GM23248 (cell line): Measurements from ENCODE around the gene SARS2. TPM values are rescaled to one million over a fixed set of nuclear protein-coding genes. Genes with fewer than 3 reads are reported as not detected.

ENCODE experiments used
- DNase-seq: peaks from one replicate; pipeline ENCODE4 v3.0.0-alpha.2; 2015
- H2AFZ ChIP-seq: fragments of 200-600 bp; sonication (generic); 2 replicates; pipeline ENCODE4 v1.6.1; 2016; ENCODE audit warnings: antibody characterized with exemption
- H3F3A ChIP-seq: fragments of 200-600 bp; sonication (generic); 2 replicates; pipeline ENCODE4 v1.6.1; 2016; ENCODE audit warnings: mild to moderate bottlenecking, antibody characterized with exemption, mixed run types; ENCODE audit not compliant: insufficient read depth
- H3K27ac ChIP-seq: fragments of 200-600 bp; sonication (generic); 2 replicates; pipeline ENCODE4 v1.5.1; 2016; ENCODE audit warnings: mild to moderate bottlenecking
- H3K27me3 ChIP-seq: fragments of 200-600 bp; sonication (generic); replicated peaks from 2 replicates; pipeline ENCODE4 v1.6.1; 2016; ENCODE audit warnings: mild to moderate bottlenecking; ENCODE audit not compliant: insufficient read depth
- H3K36me3 ChIP-seq: fragments of 200-600 bp; sonication (generic); 2 replicates; pipeline ENCODE4 v1.6.1; 2016; ENCODE audit warnings: low read depth, mild to moderate bottlenecking
- H3K4me1 ChIP-seq: fragments of 200-600 bp; sonication (generic); 2 replicates; pipeline ENCODE4 v1.6.1; 2016; ENCODE audit warnings: mild to moderate bottlenecking; ENCODE audit not compliant: insufficient read depth
- H3K4me2 ChIP-seq: fragments of 200-600 bp; sonication (generic); one replicate; pipeline ENCODE4 v1.6.1; 2016; ENCODE audit warnings: mild to moderate bottlenecking; ENCODE audit not compliant: unreplicated experiment
- H3K4me3 ChIP-seq: fragments of 200-600 bp; sonication (generic); 2 replicates; pipeline ENCODE4 v1.5.1; 2016; ENCODE audit warnings: mild to moderate bottlenecking
- H3K79me2 ChIP-seq: fragments of 200-600 bp; sonication (generic); 2 replicates; pipeline ENCODE4 v1.6.1; 2016; ENCODE audit warnings: mild to moderate bottlenecking; ENCODE audit not compliant: insufficient read depth
- H3K9ac ChIP-seq: fragments of 200-600 bp; sonication (generic); 2 replicates; pipeline ENCODE4 v1.6.1; 2016; ENCODE audit warnings: mild to moderate bottlenecking
- H3K9me2 ChIP-seq: fragments of 200-600 bp; sonication (generic); 2 replicates; pipeline ENCODE4 v1.6.1; 2016; ENCODE audit warnings: mixed run types, mild to moderate bottlenecking, moderate library complexity; ENCODE audit not compliant: insufficient read depth
- H3K9me3 ChIP-seq: fragments of 200-600 bp; sonication (generic); one replicate; pipeline ENCODE4 v1.6.1; 2017; ENCODE audit warnings: low read depth
- H4K20me1 ChIP-seq: fragments of 200-600 bp; sonication (generic); 2 replicates; pipeline ENCODE4 v1.6.0; 2016; ENCODE audit not compliant: insufficient read depth
- EZH2 ChIP-seq: fragments of 200-600 bp; sonication (generic); IDR thresholded peaks from 2 replicates; pipeline ENCODE4 v1.6.1; 2018; ENCODE audit warnings: antibody characterized with exemption, mild to moderate bottlenecking; ENCODE audit not compliant: insufficient read depth, poor library complexity, severe bottlenecking
- EZH2phosphoT487 ChIP-seq: fragments of 200-600 bp; sonication (generic); IDR thresholded peaks from 2 replicates; pipeline ENCODE4 v1.6.1; 2018; ENCODE audit warnings: antibody characterized with exemption, moderate library complexity, mild to moderate bottlenecking, low read depth; ENCODE audit not compliant: insufficient read depth
- WGBS, 2 experiments: methylation state at CpG; one replicate each; pipeline ENCODE4 v1.1.6; 2015 to 2017; ENCODE audit warnings: low lambda C conversion rate in 2 of 2, low coverage in 1 of 2; ENCODE audit errors: missing lambda C conversion rate in 2 of 2; 5-methylcytosine and 5-hydroxymethylcytosine counted together
- in situ Hi-C: fragments of 300-500 bp; cut with MboI; formaldehyde crosslinking; loops from 2 replicates; pipeline ENCODE4 v1.15.0; 2020
- polyA plus RNA-seq: library from polyadenylated mRNA; unstranded; fragments of >200 nt; fragmentation: Nextera tagmentation; extraction: Ambion mirVana; gene quantifications from 2 replicates; pipeline ENCODE4 v1.2.1, GENCODE V29; 2016
- total RNA-seq: library from RNA; depleted of rRNA; stranded (reverse); fragments of >200 nt; shearing (Covaris generic); gene quantifications from 2 replicates; pipeline ENCODE4 v1.2.3, GENCODE V29; 2014

Gene SARS2
- total and polyA plus RNA-seq, 2 experiments from 2014 or later, result 18.4 to 33.2 TPM

DNA sequence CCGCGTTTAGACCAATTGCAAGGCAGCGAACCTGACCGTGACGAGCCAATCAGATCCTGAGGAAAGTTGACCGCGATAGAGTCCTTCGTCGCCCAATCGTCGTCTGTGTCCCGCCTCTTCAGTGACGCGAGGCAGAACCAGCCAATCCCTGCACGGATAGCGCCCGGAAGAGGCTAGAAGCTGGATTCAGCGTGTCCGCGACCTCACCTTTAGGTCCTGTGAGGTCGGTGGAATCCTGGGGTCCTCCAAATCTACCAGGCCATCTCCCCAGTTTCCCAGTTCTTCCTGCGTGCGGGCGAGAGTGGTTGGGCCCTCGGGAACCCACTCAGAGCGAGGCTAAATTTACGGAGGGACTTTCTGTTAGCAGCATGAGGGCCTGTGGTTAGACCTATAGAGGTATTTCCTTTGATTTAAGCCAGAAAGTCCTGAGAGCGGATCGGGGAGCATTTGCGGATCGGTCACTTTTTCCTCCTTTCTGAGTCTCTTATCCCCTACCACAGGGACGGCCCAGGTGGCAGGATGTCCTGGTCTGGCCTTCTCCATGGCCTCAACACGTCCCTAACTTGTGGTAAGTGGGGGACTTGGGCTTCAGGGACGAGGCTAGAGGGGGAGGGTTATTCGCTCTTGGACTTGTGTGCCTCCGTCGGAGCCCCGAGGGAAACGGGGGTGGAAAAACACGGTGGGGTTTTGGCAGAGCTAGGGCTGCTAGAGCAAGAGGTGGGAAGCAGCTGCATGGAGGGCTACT lies 385 bp upstream of the SARS2 start, which contains the start of gene MRPS12:
TSS of gene MRPS12 (plus strand) at position 169 of the 745 bp plus-strand sequence. CDS start at position 520, 351 bp downstream.
- H3K9me3 ChIP-seq, result no peaks in the 10 kb centered on the region
- H4K20me1 ChIP-seq, result no peaks in the 10 kb centered on the region
- H3K27ac ChIP-seq, result peak within 1 kb of the TSS; percentile 77
- peak within 1 kb of the TSS; percentile 94 for H3K4me2 ChIP-seq
- H3K4me1 ChIP-seq, result peaks cover 12% of the 10 kb centered on the region; the same call in 1 of the 2 replicates
- H2AFZ ChIP-seq, result peak within 1 kb of the TSS; percentile 83
- no peaks in the 10 kb centered on the region for H3K9me2 ChIP-seq
- peak within 1 kb of the TSS; percentile 82 for H3K4me3 ChIP-seq
- peak; percentile 100 for DNase-seq
- in situ Hi-C loops, result no loop called here
- H3K79me2 ChIP-seq, result peaks cover 55% of the 10 kb centered on the region
- H3F3A ChIP-seq, result no peaks in the 10 kb centered on the region
- no peaks in the 10 kb centered on the region for H3K27me3 ChIP-seq
- no peaks in the 10 kb centered on the region for H3K36me3 ChIP-seq
- 1% methylated on average over 38 to 40 of the region's 40 CpGs for WGBS, 2 experiments
- H3K9ac ChIP-seq, result peak within 1 kb of the TSS; percentile 93
- TF ChIP-seq EZH2 (no peak), EZH2phosphoT487 (no peak)

DNA sequence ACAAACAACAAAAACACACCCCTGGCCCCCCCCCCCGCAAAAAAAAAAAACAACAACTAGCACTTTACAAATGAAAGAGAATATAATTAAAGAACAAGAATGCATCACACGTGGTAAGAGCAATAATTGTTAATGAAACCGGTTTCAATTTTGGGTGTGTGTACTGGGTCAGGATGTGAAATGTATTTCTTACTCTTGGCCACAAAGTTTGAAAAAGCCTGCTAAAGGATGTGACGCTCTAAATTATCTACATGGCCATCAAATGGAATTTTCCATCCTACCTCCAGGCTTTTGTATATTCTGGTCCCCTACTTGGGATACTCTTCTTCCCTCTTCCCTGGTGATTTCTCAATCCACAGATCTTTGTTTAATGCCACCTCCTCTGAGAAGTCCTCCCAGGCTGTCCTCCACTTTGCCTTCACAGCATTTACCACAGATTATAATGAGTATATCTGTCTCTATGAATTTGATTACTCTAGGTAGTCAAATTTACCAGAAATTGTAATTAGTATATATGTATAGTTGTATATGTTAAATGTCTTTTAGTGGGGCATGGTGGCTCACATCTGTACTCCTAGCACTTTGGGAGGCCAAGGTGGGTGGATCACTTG lies 2.1 kb downstream of the SARS2 start:
- no peak overlapping the region for H3K27ac ChIP-seq
- H3K9me3 ChIP-seq, result no peaks in the 10 kb centered on the region
- H2AFZ ChIP-seq, result no peak overlapping the region
- H3K4me1 ChIP-seq, result peaks cover 12% of the 10 kb centered on the region; the same call in 1 of the 2 replicates
- DNase-seq, result no peak
- H3K9ac ChIP-seq, result no peak overlapping the region
- 65 to 78% methylated on average over 3 to 4 of the region's 4 CpGs for WGBS, 2 experiments
- no peak overlapping the region for H3K4me3 ChIP-seq
- in situ Hi-C loops, result no loop called here
- H3K27me3 ChIP-seq, result no peaks in the 10 kb centered on the region
- H3K79me2 ChIP-seq, result peaks cover 52% of the 10 kb centered on the region
- no peaks in the 10 kb centered on the region for H3F3A ChIP-seq
- no peak overlapping the region for H3K4me2 ChIP-seq
- no peaks in the 10 kb centered on the region for H3K9me2 ChIP-seq
- no peak for TF ChIP-seq EZH2phosphoT487
- no peak for TF ChIP-seq EZH2
- no peaks in the 10 kb centered on the region; the same call in 1 of the 2 replicates for H3K36me3 ChIP-seq
- no peaks in the 10 kb centered on the region for H4K20me1 ChIP-seq

DNA sequence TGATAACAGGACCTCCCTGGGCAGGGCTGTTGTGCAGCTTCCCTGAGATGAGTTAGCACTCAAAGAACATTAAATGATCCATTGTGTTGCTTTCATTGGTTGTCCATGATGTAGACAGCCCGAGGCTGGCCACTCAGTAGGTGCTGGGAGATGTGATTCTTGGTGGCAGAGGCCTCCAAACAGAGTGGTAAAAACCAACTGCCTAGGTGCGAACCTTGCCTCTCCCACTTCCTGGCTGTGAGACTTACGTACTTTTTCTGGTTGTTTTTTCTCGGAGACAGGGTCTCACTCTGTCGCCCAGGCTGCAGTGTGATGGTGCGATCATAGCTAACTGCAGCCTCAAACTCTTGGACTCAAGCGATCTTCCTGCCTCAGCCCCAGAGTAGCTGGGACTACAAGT lies 6.2 kb downstream of the SARS2 start:
- H3K4me2 ChIP-seq, result no peak overlapping the region
- no peaks in the 10 kb centered on the region for H3F3A ChIP-seq
- 95 to 99% methylated on average over 7 of the region's 7 CpGs for WGBS, 2 experiments
- H3K36me3 ChIP-seq, result no peaks in the 10 kb centered on the region; the same call in 1 of the 2 replicates
- H3K4me1 ChIP-seq, result 0 out of 2 replicates have a peak, but pooled peaks cover 1% of the 10 kb centered on the region
- H2AFZ ChIP-seq, result no peak overlapping the region
- no peaks in the 10 kb centered on the region for H3K9me3 ChIP-seq
- no peaks in the 10 kb centered on the region for H3K27me3 ChIP-seq
- DNase-seq, result no peak
- peaks cover 19% of the 10 kb centered on the region for H3K79me2 ChIP-seq
- H3K9me2 ChIP-seq, result no peaks in the 10 kb centered on the region
- TF ChIP-seq EZH2, result no peak
- no peak for TF ChIP-seq EZH2phosphoT487
- no peak overlapping the region for H3K9ac ChIP-seq
- H4K20me1 ChIP-seq, result no peaks in the 10 kb centered on the region
- no peak overlapping the region for H3K4me3 ChIP-seq
- in situ Hi-C loops, result no loop called here
- no peak overlapping the region for H3K27ac ChIP-seq

DNA sequence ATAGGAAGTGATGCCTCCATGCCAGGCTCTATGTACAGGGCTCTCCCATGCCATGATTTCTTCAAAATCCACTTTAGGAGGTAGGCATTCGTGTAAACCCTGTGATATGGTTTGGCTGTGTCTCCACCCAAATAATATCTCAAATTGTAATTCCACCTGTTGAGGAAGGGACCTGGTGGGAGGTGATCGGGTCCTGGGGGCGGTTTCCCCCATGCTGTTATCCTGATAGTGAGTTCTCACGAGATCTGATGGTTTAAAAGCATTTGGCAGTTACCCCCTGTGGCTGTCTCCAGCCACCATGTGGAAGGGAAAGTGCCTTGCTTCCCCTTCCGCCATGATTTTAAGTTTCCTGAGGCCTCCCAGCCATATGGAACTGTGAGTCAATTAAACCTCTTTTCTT lies 8.1 kb downstream of the SARS2 start:
- H3K4me2 ChIP-seq, result no peak overlapping the region
- TF ChIP-seq EZH2 (no peak), EZH2phosphoT487 (no peak)
- H3K9me3 ChIP-seq, result no peaks in the 10 kb centered on the region
- H4K20me1 ChIP-seq, result no peaks in the 10 kb centered on the region
- WGBS, 2 experiments, result 88 to 92% methylated on average over 5 of the region's 5 CpGs
- no peaks in the 10 kb centered on the region for H3K4me1 ChIP-seq
- H3K9ac ChIP-seq, result no peak overlapping the region
- H3K27me3 ChIP-seq, result no peaks in the 10 kb centered on the region
- no peak overlapping the region for H3K4me3 ChIP-seq
- in situ Hi-C loops, result no loop called here
- no peaks in the 10 kb centered on the region; the same call in 1 of the 2 replicates for H3K36me3 ChIP-seq
- DNase-seq, result no peak
- H3K9me2 ChIP-seq, result no peaks in the 10 kb centered on the region
- H3K27ac ChIP-seq, result no peak overlapping the region
- no peak overlapping the region for H2AFZ ChIP-seq
- H3K79me2 ChIP-seq, result 0 out of 2 replicates have a peak, but pooled peaks cover under 1% of the 10 kb centered on the region
- H3F3A ChIP-seq, result no peaks in the 10 kb centered on the region
